Stimulated activated naive CD8-positive, alpha-beta T cell treated with anti-CD3 and anti-CD28 coated beads, Interleukin-15, Interleukin-2, amounts not matched to agents 100 ng/mL and 50 ng/mL, for 24 hours (primary cell): Measurements from ENCODE around the gene ARID5B.

Experiments used
- H3K27ac Mint-ChIP-seq: one replicate; pipeline ENCODE4 v1.8.0; 2021; ENCODE audit warnings: mild to moderate bottlenecking, mixed read lengths
- H3K27me3 Mint-ChIP-seq: one replicate; pipeline ENCODE4 v1.8.0; 2021; ENCODE audit warnings: mixed read lengths
- H3K36me3 Mint-ChIP-seq: one replicate; pipeline ENCODE4 v1.8.0; 2021; ENCODE audit warnings: low read depth, mixed read lengths
- H3K4me1 Mint-ChIP-seq: one replicate; pipeline ENCODE4 v1.8.0; 2021; ENCODE audit warnings: low read depth, mixed read lengths
- H3K4me3 Mint-ChIP-seq: one replicate; pipeline ENCODE4 v1.8.0; 2021; ENCODE audit warnings: mild to moderate bottlenecking, mixed read lengths
- H3K9me3 Mint-ChIP-seq: one replicate; pipeline ENCODE4 v1.8.0; 2021; ENCODE audit warnings: mixed read lengths

Gene ARID5B

DNA sequence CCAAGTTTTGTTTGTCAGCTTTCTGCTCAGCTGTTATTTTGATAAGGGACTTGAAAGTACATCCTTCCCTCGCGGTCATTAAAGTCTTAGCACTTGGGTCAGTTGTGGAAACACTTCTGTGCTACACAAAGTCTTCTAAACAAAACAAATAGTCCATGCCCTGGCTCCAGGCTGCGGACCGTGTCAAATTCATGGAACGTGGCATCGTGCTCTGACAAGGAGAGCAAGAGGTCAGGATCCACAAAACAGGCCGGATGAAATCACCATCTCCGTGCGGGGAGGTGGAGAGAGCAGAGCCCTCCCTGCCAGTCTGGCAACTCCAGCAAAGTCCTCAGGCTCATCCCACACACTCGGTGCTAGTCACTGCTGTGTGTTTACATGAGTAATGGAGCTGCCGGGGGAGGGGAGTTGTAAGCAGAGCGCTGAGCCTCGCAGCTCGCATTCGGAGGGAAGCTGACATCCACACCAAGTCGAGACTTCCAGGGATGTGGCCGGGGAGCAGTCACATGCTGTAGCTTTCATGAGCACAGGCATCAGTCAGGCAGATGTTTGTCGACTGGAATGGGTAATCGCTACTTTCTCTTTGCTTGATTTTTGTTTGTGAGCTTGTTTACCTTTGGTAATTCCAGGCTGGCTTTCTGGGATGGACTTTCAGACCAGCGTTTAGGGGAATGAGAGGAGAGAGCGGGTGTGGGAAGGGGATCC is 147.6 kb downstream of the ARID5B start:
- H3K4me3 Mint-ChIP-seq = peak overlapping the region; percentile 87
- H3K4me1 Mint-ChIP-seq = peaks cover 100% of the 10 kb centered on the region
- peaks cover 50% of the 10 kb centered on the region for H3K36me3 Mint-ChIP-seq

DNA sequence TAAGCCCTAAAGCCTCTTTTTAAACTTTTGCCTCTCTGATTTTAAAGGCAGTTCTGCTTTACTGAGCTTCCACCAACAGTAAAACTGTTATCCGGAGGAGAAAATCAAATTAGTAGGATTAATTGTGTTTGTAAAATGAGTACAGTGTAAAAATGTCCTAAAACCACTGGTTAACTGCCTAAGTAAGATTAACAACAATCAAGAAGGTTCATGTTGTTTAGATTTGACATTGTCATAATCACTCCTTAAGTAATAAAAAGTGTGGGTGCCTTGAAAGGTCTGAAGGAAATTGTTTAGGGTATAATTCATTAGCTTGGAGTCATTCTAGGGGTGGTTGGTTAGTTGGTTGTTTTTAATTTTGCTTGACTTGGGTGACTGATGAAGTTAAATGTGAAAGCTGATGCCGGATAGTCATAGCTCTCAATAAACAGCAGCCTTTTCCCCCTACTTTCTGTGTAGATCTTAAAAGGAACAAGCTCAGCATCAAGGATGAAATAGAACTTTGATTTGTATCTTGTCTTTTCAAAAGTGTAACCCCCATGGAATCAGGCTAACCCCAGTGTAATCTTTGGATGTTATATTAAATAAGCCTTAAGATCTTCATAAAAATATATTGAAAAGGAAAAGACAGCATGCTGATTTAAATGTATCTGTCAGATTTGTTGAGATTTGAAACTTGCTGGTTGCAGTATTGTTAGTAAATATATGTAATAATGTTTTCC is 148.3 kb downstream of the ARID5B start:
- Mint-ChIP-seq H3K36me3 (peaks cover 57% of the 10 kb centered on the region), H3K4me3 (peak overlapping the region; percentile 87)

More for the DNA sequence above, 147.6 kb downstream of the ARID5B start:
- Mint-ChIP-seq H3K27ac (peak overlapping the region; percentile 97), H3K27me3 (no peaks in the 10 kb centered on the region), H3K9me3 (peaks cover 4% of the 10 kb centered on the region)

DNA sequence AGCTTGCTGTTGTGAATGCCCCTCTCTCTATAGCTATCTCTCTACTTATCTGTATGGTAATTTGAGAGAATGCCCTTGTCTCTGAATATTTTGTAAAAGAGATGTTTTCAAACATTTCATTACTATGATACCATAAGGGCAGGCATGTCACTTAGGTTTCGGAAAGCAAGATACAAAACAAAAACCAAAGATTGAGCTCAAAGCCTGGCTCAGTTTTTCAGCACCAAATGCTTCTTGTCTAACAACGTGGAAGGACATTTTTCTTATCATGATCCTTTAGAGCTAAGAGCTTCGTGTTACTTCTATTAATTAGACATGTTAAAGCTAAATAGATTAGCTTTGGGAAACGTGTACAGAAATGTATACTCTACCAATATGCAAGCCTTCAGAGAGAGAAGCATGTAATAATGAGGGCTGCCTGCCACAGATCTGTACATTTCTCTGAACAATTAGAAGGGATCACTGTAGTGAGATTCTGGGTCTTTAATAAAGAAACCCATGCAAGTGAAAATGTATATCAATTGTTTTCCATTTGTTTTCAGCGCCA is 148.9 kb downstream of the ARID5B start:
- H3K9me3 Mint-ChIP-seq = peaks cover 4% of the 10 kb centered on the region
- H3K4me1 Mint-ChIP-seq = peaks cover 100% of the 10 kb centered on the region
- H3K27ac Mint-ChIP-seq = peak overlapping the region; percentile 97
- H3K36me3 Mint-ChIP-seq = peaks cover 64% of the 10 kb centered on the region
- H3K4me3 Mint-ChIP-seq = peak overlapping the region; percentile 87
- no peaks in the 10 kb centered on the region for H3K27me3 Mint-ChIP-seq

More for the DNA sequence above, 148.3 kb downstream of the ARID5B start:
- H3K27ac Mint-ChIP-seq = peak overlapping the region; percentile 97
- H3K4me1 Mint-ChIP-seq = peaks cover 100% of the 10 kb centered on the region
- peaks cover 4% of the 10 kb centered on the region for H3K9me3 Mint-ChIP-seq
- no peaks in the 10 kb centered on the region for H3K27me3 Mint-ChIP-seq

DNA sequence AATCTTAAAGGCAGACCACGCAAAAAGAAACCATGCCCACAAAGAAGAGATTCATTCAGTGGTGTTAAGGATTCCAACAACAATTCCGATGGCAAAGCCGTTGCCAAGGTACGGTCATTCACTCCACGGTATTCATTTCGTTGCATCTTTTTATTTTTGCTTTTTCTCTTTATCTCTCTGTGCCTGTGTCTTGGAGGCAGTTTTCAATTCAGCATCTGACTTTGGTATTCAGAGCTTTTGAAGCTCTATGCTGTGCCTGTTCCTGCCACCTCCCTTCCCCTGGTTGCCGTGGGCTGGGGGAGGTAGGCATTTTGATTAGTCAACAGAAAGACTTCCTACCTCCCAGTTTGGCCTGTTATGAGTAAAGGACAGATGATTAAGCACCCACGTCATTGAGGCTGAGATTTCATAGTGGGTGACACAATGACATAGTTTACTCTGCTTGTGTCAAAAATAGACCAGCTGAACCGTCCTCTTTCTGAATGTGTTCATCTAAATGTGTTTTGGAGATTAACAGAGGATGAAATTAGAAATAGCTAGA is 149.5 kb downstream of the ARID5B start:
- Mint-ChIP-seq H3K4me1 (peaks cover 100% of the 10 kb centered on the region), H3K9me3 (peaks cover 4% of the 10 kb centered on the region), H3K4me3 (peak overlapping the region; percentile 87), H3K27ac (peak overlapping the region; percentile 97), H3K27me3 (no peaks in the 10 kb centered on the region), H3K36me3 (peaks cover 64% of the 10 kb centered on the region)

DNA sequence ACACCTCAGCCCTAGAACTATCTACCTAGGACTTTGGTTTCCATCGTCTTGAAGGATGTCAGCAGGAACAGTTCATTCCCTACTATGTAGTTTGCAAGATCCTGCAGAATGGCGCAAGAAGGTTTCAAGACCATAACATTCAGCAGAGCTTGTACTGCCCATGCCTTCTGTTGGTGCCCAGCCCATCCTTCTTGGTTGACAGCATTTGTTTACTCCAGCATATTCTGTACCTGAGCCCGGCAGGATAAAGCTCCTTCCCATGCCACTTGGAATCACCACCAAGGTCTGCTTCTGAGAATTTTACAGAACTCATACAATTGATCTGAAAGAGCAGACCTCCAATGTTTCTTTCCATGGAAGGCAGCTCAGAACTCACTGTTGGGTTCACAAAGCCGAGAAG is 150.8 kb downstream of the ARID5B start:
- H3K4me1 Mint-ChIP-seq = peaks cover 98% of the 10 kb centered on the region
- peak overlapping the region; percentile 97 for H3K27ac Mint-ChIP-seq
- no peaks in the 10 kb centered on the region for H3K27me3 Mint-ChIP-seq
- H3K9me3 Mint-ChIP-seq = peaks cover 4% of the 10 kb centered on the region
- peak overlapping the region; percentile 87 for H3K4me3 Mint-ChIP-seq
- H3K36me3 Mint-ChIP-seq = peaks cover 77% of the 10 kb centered on the region

DNA sequence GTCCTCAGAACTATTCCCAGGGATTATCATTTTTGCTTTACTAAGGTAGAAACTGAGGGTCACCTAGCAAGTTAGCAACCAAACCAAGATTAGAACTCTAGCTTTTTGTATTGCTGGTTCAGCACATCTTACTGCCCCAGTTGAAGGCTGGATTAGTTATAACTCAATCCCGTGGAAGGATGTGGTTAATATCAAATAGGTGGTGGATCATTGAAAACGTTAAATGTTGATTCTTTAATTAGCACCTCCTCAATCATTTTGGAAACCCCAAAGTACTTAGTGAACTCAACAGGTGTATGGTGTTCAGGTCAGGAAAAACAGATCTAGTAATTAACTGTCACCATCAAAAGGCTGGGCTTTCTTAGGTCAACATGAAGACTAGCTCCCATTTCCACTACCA is 152.4 kb downstream of the ARID5B start:
- Mint-ChIP-seq H3K4me1 (peaks cover 88% of the 10 kb centered on the region), H3K27me3 (no peaks in the 10 kb centered on the region), H3K4me3 (peak overlapping the region; percentile 87), H3K27ac (peak overlapping the region; percentile 97), H3K9me3 (peaks cover 4% of the 10 kb centered on the region), H3K36me3 (peaks cover 88% of the 10 kb centered on the region)

DNA sequence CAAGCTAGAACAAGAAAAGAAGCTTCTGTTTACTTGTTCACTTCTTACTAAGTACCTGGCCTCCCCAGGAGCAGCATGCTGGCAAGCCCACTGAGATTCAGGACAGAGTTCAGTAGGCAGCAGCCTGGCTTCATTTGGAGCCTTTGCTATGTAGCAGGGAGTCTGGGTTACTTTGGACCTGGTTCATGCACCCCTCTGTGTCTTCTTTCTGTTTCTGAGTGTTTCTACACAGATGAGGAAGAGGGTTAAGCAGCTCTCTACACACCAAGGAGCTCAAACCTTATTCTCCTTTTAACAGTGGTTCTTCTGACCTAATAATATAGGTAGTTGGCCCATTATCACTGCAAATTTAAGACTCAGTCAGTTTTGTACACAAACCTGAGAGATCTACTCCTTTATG is 152.9 kb downstream of the ARID5B start:
- Mint-ChIP-seq H3K27me3 (no peaks in the 10 kb centered on the region), H3K4me3 (peak overlapping the region; percentile 87), H3K36me3 (peaks cover 91% of the 10 kb centered on the region), H3K9me3 (peaks cover 4% of the 10 kb centered on the region), H3K4me1 (peaks cover 88% of the 10 kb centered on the region), H3K27ac (peak overlapping the region; percentile 97)

DNA sequence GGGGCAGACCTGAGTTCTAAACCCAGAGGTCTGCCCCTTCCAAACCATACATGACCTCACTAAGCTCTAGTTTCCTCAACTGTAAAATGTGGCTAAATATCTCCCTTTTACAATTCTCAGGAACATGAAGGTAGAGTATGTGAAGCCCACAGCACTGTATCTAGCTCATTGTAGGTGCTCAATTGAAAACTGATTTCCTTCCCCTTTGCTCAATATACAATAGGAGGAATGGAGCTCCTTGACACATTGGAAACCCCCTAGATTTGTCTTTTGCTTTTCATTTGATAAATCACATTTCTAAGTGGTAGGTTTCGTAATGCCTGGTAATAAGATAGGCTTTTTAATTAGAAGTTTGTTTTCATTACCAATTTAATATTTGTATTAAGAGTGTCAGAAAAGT is 153.3 kb downstream of the ARID5B start:
- Mint-ChIP-seq H3K36me3 (peaks cover 94% of the 10 kb centered on the region), H3K27ac (peak overlapping the region; percentile 97), H3K4me3 (peak overlapping the region; percentile 87), H3K27me3 (no peaks in the 10 kb centered on the region), H3K9me3 (peaks cover 4% of the 10 kb centered on the region), H3K4me1 (peaks cover 88% of the 10 kb centered on the region)

DNA sequence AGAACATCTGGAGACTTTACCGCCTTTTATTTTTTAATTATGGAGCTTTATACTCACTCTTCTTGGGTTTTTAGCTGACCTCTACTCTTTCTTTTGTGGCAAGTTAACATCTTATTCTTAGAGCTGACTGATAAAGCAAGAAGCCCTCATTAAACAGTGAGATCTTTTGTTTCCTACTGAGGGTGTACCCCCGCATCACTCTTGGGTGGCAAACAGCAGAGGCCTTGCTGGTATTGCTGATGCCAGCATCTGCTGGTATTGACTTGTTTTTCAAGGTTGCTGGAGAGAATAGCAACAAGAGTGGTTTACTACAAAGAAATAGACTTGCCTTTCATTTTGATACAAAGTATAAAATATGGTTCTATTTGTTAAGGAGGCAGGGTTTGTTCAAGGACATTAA is 154.7 kb downstream of the ARID5B start:
- H3K4me1 Mint-ChIP-seq = peaks cover 86% of the 10 kb centered on the region
- peaks cover 8% of the 10 kb centered on the region for H3K9me3 Mint-ChIP-seq

DNA sequence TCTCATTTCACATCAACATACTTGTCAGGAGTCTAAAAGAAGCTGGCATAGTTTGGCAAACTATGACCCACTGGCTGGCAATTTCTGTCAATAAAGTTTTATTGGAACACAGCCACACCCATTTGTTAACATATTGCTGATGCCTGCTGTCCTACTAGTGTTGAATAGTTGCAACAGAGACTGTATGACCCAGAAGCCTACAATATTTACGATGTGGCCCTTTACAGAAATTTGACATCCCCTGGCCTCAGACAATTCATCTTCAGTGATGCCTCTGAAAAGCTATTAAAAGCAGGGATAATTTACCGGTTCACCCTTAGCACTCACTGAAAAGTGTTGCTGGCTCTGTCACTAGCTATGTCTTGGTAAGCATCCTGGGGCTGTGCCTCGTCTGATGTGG is 155.2 kb downstream of the ARID5B start:
- H3K36me3 Mint-ChIP-seq = peaks cover 98% of the 10 kb centered on the region
- H3K4me3 Mint-ChIP-seq = peak overlapping the region; percentile 14
- peaks cover 86% of the 10 kb centered on the region for H3K4me1 Mint-ChIP-seq
- H3K27ac Mint-ChIP-seq = no peak overlapping the region
- no peaks in the 10 kb centered on the region for H3K27me3 Mint-ChIP-seq
- peaks cover 9% of the 10 kb centered on the region for H3K9me3 Mint-ChIP-seq

More for the DNA sequence above, 154.7 kb downstream of the ARID5B start:
- H3K36me3 Mint-ChIP-seq = peaks cover 97% of the 10 kb centered on the region
- H3K27ac Mint-ChIP-seq = peak overlapping the region; percentile 97
- no peaks in the 10 kb centered on the region for H3K27me3 Mint-ChIP-seq
- peak overlapping the region; percentile 45 for H3K4me3 Mint-ChIP-seq

DNA sequence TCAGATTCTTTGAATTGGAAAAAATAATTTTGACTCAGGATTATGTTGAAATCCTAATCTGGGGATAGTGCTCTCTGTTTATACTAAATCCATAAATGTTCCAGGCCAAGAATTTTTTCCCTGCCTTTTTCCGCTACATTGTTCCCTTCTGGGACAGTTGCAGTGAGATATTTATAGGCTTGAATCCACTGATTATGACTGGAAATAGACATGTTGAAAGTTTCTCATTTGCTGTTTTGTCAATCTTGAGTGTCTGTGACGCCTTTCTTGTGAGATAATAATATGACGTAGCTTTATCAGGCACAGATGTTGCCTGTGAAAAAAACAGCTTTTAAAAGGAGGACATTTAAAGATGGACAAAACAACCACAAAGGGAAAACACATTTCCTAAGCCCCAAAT is 155.9 kb downstream of the ARID5B start:
- H3K9me3 Mint-ChIP-seq = peaks cover 9% of the 10 kb centered on the region
- no peaks in the 10 kb centered on the region for H3K27me3 Mint-ChIP-seq
- H3K27ac Mint-ChIP-seq = no peak overlapping the region
- no peak overlapping the region for H3K4me3 Mint-ChIP-seq
- peaks cover 86% of the 10 kb centered on the region for H3K4me1 Mint-ChIP-seq
- H3K36me3 Mint-ChIP-seq = peaks cover 96% of the 10 kb centered on the region

DNA sequence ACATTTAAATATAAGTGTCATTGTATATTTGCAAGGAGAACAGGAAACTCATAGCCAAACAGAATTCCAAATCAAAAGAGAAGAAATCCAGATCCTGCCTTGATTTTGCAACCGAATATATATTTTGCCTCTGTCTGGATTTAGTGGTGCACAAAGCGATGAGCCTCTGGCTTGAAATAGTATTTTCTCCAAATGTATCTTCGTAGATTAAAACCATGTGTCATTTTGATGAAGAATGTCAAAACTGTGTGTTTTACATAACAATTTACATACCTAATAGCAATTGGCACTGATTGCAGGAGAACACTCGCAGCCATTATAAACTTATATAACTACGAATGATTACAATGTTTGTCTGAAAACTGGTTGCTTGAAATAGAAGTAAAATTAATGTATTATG is 156.4 kb downstream of the ARID5B start:
- H3K4me3 Mint-ChIP-seq = peak overlapping the region; percentile 24
- no peak overlapping the region for H3K27ac Mint-ChIP-seq
- no peaks in the 10 kb centered on the region for H3K27me3 Mint-ChIP-seq
- H3K9me3 Mint-ChIP-seq = peaks cover 5% of the 10 kb centered on the region
- peaks cover 93% of the 10 kb centered on the region for H3K36me3 Mint-ChIP-seq
- peaks cover 86% of the 10 kb centered on the region for H3K4me1 Mint-ChIP-seq

DNA sequence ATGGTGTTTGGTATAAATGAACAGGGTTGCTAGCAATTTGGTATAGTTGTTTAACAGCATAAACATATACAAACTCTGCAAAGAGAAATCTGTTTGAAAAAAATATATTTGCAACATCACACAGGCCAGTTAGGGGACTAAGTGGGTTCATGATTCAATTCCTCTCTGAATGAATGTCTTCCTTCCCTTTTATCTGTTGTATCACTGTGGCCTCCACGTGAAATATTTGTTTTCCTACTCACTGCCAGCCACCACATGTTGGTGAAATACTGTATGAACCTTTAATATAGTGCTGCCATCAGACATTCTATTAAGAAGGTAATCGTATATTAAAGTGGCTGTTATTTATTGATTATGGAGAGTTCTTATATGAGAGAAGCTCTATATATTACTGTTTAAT is 157.0 kb downstream of the ARID5B start:
- Mint-ChIP-seq H3K27ac (no peak overlapping the region), H3K9me3 (peaks cover 5% of the 10 kb centered on the region), H3K36me3 (peaks cover 93% of the 10 kb centered on the region), H3K27me3 (no peaks in the 10 kb centered on the region), H3K4me1 (peaks cover 86% of the 10 kb centered on the region), H3K4me3 (no peak overlapping the region)

DNA sequence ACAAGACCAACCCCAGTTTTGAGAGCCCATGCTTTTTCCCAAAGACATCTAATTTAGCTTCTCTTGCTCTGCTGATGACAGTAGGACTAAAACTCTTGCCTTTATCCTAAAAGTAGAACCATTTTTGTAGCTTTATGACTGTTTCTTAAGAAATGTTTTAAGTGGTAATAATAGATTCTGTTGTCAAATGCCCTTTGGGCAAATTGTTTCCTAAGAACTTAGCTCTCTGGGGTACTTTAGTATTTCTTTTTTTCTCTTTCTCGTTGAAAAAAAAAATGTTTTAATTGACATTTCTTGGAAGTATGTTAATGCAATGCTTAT is 157.4 kb downstream of the ARID5B start:
- H3K27ac Mint-ChIP-seq = peak overlapping the region; percentile 5
- peaks cover 93% of the 10 kb centered on the region for H3K36me3 Mint-ChIP-seq
- H3K27me3 Mint-ChIP-seq = no peaks in the 10 kb centered on the region
- H3K9me3 Mint-ChIP-seq = peaks cover 5% of the 10 kb centered on the region
- no peak overlapping the region for H3K4me3 Mint-ChIP-seq
- H3K4me1 Mint-ChIP-seq = peaks cover 86% of the 10 kb centered on the region
